Endothelial cell of umbilical vein (primary cell): ENCODE measurements around the gene NTN3.

Experiments used
- EZH2 ChIP-seq: IDR thresholded peaks from 2 replicates; pipeline ENCODE4 v1.6.1; 2012; ENCODE audit warnings: borderline replicate concordance, low read depth, mild to moderate bottlenecking, moderate library complexity, low read length, inconsistent platforms; ENCODE audit not compliant: severe bottlenecking
- FOS ChIP-seq: IDR thresholded peaks from 2 replicates; pipeline ENCODE4 v1.6.1; 2011; ENCODE audit warnings: mild to moderate bottlenecking, low read length, moderate library complexity, borderline replicate concordance; ENCODE audit not compliant: insufficient read depth
- GATA2 ChIP-seq: IDR thresholded peaks from 2 replicates; pipeline ENCODE4 v1.7.0; 2011; ENCODE audit warnings: low read depth, mild to moderate bottlenecking, moderate library complexity, mixed read lengths, low read length; ENCODE audit not compliant: insufficient read length, insufficient read depth
- JUN ChIP-seq: IDR thresholded peaks from 2 replicates; pipeline ENCODE4 v1.6.1; 2011; ENCODE audit warnings: borderline replicate concordance, low read depth; ENCODE audit not compliant: insufficient read length, insufficient read depth
- MYC ChIP-seq: IDR thresholded peaks from one replicate; pipeline ENCODE4 v1.6.1; 2011; ENCODE audit warnings: mild to moderate bottlenecking, low read depth, low read length
- POLR2A ChIP-seq: IDR thresholded peaks from 2 replicates; pipeline ENCODE4 v1.6.1; 2012; ENCODE audit warnings: low read depth, mild to moderate bottlenecking, control low read depth, low read length
- POLR2AphosphoS5 ChIP-seq: IDR thresholded peaks from 2 replicates; pipeline ENCODE4 v1.6.1; 2012; ENCODE audit warnings: low read depth, mild to moderate bottlenecking, control low read depth, low read length, moderate library complexity; ENCODE audit not compliant: insufficient read depth
- TF ChIP-seq, protein P1 (sequence below), 2 donors: IDR thresholded peaks; 1 replicate in 1 of 2; 2 replicates in 1 of 2; pipeline ENCODE4 v1.5.1; 2011; ENCODE audit warnings: low read length in 2 of 2, mild to moderate bottlenecking in 2 of 2, moderate library complexity in 2 of 2, control low read depth in 1 of 2, inconsistent platforms in 1 of 2, low read depth in 1 of 2; ENCODE audit not compliant: insufficient read depth in 1 of 2; ENCODE audit errors: extremely low read depth in 1 of 2
- TF ChIP-seq, protein P2 (sequence below): IDR thresholded peaks from 2 replicates; pipeline ENCODE4 v1.6.1; 2011; ENCODE audit not compliant: insufficient read depth, insufficient read length

DNA sequence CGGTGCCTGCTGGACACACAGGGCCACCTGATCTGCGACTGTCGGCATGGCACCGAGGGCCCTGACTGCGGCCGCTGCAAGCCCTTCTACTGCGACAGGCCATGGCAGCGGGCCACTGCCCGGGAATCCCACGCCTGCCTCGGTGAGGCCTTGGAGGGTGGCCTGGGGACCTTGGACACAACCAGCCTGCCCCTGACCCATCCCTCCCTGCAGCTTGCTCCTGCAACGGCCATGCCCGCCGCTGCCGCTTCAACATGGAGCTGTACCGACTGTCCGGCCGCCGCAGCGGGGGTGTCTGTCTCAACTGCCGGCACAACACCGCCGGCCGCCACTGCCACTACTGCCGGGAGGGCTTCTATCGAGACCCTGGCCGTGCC is 1.4 kb downstream of the NTN3 start:
- TF ChIP-seq, protein P1, sequence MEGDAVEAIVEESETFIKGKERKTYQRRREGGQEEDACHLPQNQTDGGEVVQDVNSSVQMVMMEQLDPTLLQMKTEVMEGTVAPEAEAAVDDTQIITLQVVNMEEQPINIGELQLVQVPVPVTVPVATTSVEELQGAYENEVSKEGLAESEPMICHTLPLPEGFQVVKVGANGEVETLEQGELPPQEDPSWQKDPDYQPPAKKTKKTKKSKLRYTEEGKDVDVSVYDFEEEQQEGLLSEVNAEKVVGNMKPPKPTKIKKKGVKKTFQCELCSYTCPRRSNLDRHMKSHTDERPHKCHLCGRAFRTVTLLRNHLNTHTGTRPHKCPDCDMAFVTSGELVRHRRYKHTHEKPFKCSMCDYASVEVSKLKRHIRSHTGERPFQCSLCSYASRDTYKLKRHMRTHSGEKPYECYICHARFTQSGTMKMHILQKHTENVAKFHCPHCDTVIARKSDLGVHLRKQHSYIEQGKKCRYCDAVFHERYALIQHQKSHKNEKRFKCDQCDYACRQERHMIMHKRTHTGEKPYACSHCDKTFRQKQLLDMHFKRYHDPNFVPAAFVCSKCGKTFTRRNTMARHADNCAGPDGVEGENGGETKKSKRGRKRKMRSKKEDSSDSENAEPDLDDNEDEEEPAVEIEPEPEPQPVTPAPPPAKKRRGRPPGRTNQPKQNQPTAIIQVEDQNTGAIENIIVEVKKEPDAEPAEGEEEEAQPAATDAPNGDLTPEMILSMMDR (IDR thresholded peaks at IDR 0.05; ENCODE audit: extremely low read depth in 1 of 2, insufficient read depth in 1 of 2, low read depth in 1 of 2, low read length in 2 of 2): no peak
- TF ChIP-seq EZH2 (no peak), POLR2A (no peak), JUN (no peak), POLR2AphosphoS5 (no peak), MYC (no peak), FOS (no peak), GATA2 (no peak)
- TF ChIP-seq, protein P2, sequence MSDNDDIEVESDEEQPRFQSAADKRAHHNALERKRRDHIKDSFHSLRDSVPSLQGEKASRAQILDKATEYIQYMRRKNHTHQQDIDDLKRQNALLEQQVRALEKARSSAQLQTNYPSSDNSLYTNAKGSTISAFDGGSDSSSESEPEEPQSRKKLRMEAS: no peak
